Measurements from ENCODE around the gene PFKFB2.

DNA sequence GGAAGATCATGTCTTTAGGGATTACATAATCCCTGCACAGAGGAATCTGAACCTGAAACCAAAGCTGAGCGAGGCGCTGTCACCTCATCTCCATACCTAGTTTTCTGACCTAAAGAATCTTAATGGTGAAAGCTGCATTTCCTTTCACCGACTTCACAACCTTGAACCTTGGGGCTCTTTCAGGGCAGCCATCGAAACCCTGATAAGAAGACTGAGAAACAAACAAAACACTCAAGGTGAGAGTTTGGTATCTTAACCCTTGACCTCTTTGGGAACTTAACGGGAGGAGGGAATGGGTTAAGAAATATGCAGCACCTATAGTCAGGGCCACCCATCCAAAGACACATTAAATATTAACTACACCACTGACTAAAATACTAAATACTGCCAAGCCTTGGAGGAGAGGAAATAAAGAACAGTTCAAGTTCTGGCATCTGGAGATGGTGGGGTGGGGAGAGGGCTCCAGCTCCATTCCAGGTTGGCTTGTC, 22.5 kb upstream of the PFKFB2 start:
- TF ChIP-seq POLR2A (IDR thresholded peaks at IDR 0.05; ENCODE audit: low read length) (no peak), GATA1 (IDR thresholded peaks at IDR 0.05; ENCODE audit: low read depth, low read length) (no peak)

Data from erythroblast (primary cell).